Activated naive CD4-positive, alpha-beta T cell treated with anti-CD3 and anti-CD28 coated beads, Interleukin-2, amount 50 U/mL, for 24 hours (primary cell): Measurements from ENCODE around the gene SEPTIN8.
A peak's percentile ranks its signal among the peaks of the same experiment; 100 is the strongest.

Experiments used
- H3K27ac Mint-ChIP-seq: one replicate; pipeline ENCODE4 v1.8.0; 2021; ENCODE audit warnings: mild to moderate bottlenecking, mixed read lengths
- H3K27me3 Mint-ChIP-seq: one replicate; pipeline ENCODE4 v1.8.0; 2021; ENCODE audit warnings: mixed read lengths
- H3K36me3 Mint-ChIP-seq: one replicate; pipeline ENCODE4 v1.8.0; 2021; ENCODE audit warnings: mixed read lengths
- H3K4me1 Mint-ChIP-seq: one replicate; pipeline ENCODE4 v1.8.0; 2021; ENCODE audit warnings: mixed read lengths
- H3K4me3 Mint-ChIP-seq: one replicate; pipeline ENCODE4 v1.8.0; 2021; ENCODE audit warnings: mild to moderate bottlenecking, mixed read lengths
- H3K9me3 Mint-ChIP-seq: one replicate; pipeline ENCODE4 v1.8.0; 2021; ENCODE audit warnings: mixed read lengths

SEPTIN8 gene

GRCh38 chr5:132737982-132738681 lies 38.9 kb downstream of the SEPTIN8 start:
- H3K9me3 Mint-ChIP-seq: no peaks in the 10 kb centered on the region
- peak overlapping the region; percentile 93 for H3K27ac Mint-ChIP-seq
- no peaks in the 10 kb centered on the region for H3K27me3 Mint-ChIP-seq
- H3K4me1 Mint-ChIP-seq: peaks cover 44% of the 10 kb centered on the region
- peaks cover 5% of the 10 kb centered on the region for H3K36me3 Mint-ChIP-seq
- H3K4me3 Mint-ChIP-seq: peak overlapping the region; percentile 90

GRCh38 chr5:132736853-132737833 lies 39.9 kb downstream of the SEPTIN8 start, which contains the start of gene KIF3A:
Gene KIF3A, minus strand, starts transcription at chr5:132737546. Its CDS starts 127 bp downstream, at chr5:132737419.
- Mint-ChIP-seq H3K4me3 (peak within 1 kb of the TSS; percentile 90), H3K4me1 (peaks cover 47% of the 10 kb centered on the region), H3K27me3 (no peaks in the 10 kb centered on the region), H3K9me3 (no peaks in the 10 kb centered on the region), H3K36me3 (peaks cover 5% of the 10 kb centered on the region), H3K27ac (peak within 1 kb of the TSS; percentile 93)

DNA sequence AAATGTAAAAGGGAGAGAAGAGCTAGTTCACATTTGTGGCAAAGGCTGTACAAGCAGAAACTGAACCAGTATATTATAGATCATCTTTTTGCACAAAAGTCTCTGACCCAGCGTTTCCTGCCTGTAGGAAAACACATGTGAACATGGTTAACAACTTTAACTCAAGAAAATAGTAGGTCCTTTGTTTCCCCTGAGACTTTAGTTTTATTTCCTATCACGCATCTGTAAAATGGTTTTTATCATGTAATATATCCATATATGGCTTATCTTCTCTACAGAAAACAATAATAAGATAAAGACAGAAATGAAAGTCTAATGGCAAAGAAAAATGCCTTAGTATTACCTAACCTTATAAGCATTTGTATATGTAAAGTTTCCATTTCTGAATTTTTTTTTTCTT lies 42.4 kb downstream of the SEPTIN8 start:
- peaks cover 54% of the 10 kb centered on the region for H3K4me1 Mint-ChIP-seq
- H3K27ac Mint-ChIP-seq: no peak overlapping the region
- H3K4me3 Mint-ChIP-seq: no peak overlapping the region
- no peaks in the 10 kb centered on the region for H3K9me3 Mint-ChIP-seq
- no peaks in the 10 kb centered on the region for H3K27me3 Mint-ChIP-seq
- H3K36me3 Mint-ChIP-seq: peaks cover 9% of the 10 kb centered on the region

DNA sequence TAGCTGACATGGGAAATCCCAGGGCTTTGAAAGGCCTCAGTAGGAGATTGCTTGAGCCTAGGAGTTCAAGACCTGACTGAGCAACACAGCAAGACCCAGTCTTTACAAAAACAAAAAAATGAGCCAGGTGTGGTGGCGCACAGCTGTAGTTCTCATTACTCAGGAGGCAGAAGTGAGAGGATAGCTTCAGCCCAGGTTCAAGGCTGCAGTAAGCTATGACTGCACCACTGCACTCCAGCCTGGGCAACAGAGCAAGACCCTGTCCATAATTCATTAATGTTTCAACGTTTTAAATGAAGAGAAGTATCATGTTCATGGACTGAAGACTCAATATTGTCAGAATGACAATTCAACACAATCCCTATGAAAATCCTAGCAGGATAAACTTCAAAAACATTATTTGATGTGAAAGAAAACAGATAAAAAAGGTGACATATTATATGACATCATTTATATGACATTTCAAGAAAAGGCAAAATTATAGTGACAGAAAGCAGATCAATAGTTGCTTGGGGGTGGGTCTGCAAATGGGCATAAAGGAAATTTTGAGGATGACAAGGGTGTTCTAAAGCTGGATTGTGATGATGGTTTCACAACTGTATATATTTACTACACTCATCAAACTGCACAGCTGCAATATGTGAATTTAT lies 43.4 kb downstream of the SEPTIN8 start:
- Mint-ChIP-seq H3K27ac (no peak overlapping the region), H3K36me3 (peaks cover 11% of the 10 kb centered on the region), H3K4me3 (no peak overlapping the region), H3K9me3 (no peaks in the 10 kb centered on the region), H3K27me3 (no peaks in the 10 kb centered on the region), H3K4me1 (peaks cover 56% of the 10 kb centered on the region)

- peaks cover 16% of the 10 kb centered on the region for H3K36me3 Mint-ChIP-seq
- no peak overlapping the region for H3K4me3 Mint-ChIP-seq
- no peaks in the 10 kb centered on the region for H3K9me3 Mint-ChIP-seq
- no peak overlapping the region for H3K27ac Mint-ChIP-seq
- H3K27me3 Mint-ChIP-seq: no peaks in the 10 kb centered on the region
- peaks cover 28% of the 10 kb centered on the region for H3K4me1 Mint-ChIP-seq
Measured at GRCh38 chr5:132729896-132730295, 47.1 kb downstream of the SEPTIN8 start.

DNA sequence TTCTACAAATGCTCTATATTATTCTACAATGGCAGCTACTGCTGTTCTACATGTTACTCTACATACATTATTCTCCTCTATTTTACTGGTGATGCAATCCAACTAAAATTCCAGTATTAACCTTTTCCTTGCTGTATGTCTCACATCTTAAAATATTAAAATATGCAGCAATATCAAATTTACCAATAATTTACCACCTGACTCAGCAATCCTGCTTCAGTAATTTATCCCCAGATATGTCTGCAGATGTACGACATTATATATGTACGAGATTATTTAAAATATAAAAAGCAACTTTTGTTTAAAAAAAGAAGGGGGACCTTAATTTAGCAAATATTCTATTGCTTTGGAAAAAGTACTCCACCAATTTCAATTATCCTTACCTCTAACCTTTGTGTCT lies 51.3 kb downstream of the SEPTIN8 start:
- Mint-ChIP-seq H3K36me3 (peaks cover 20% of the 10 kb centered on the region), H3K4me3 (no peak overlapping the region), H3K27ac (no peak overlapping the region), H3K9me3 (no peaks in the 10 kb centered on the region), H3K27me3 (no peaks in the 10 kb centered on the region), H3K4me1 (peaks cover 4% of the 10 kb centered on the region)

- H3K27me3 Mint-ChIP-seq: no peaks in the 10 kb centered on the region
- no peaks in the 10 kb centered on the region for H3K9me3 Mint-ChIP-seq
- H3K27ac Mint-ChIP-seq: no peak overlapping the region
- H3K4me3 Mint-ChIP-seq: no peak overlapping the region
- H3K36me3 Mint-ChIP-seq: peaks cover 12% of the 10 kb centered on the region
- H3K4me1 Mint-ChIP-seq: peaks cover 12% of the 10 kb centered on the region
Measured at GRCh38 chr5:132718544-132719312, 58.3 kb downstream of the SEPTIN8 start.

GRCh38 chr5:132714456-132715307 lies 62.4 kb downstream of the SEPTIN8 start:
- Mint-ChIP-seq H3K4me3 (no peak overlapping the region), H3K36me3 (peaks cover 8% of the 10 kb centered on the region), H3K27me3 (no peaks in the 10 kb centered on the region), H3K27ac (no peak overlapping the region), H3K4me1 (peaks cover 12% of the 10 kb centered on the region), H3K9me3 (no peaks in the 10 kb centered on the region)

DNA sequence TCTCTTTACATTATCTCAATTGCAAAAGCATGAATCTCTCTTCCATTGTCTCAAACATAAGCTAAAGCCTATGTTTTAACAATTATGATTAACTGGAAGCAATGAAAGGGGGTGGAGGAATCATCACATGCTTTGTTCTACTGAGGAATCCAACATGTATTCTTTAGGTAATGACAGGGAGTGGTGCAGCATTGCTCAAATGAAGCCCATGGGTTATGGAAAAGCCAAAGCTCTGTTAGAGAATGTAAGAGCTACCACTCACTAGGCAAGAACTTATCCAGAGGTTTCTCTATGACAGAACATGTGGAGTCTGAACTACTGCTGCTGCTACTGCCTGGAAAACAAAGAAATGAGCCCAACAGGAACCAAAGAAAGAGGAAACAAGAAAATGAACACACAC lies 68.4 kb downstream of the SEPTIN8 start:
- Mint-ChIP-seq H3K27me3 (no peaks in the 10 kb centered on the region), H3K4me3 (no peak overlapping the region), H3K36me3 (peaks cover 9% of the 10 kb centered on the region), H3K27ac (no peak overlapping the region), H3K4me1 (no peaks in the 10 kb centered on the region), H3K9me3 (no peaks in the 10 kb centered on the region)

- Mint-ChIP-seq H3K9me3 (no peaks in the 10 kb centered on the region), H3K27ac (no peak overlapping the region), H3K4me1 (no peaks in the 10 kb centered on the region), H3K36me3 (peaks cover 19% of the 10 kb centered on the region), H3K27me3 (no peaks in the 10 kb centered on the region), H3K4me3 (no peak overlapping the region)
Measured at GRCh38 chr5:132704875-132705274, 72.2 kb downstream of the SEPTIN8 start.
